NOMO-1 (cell line): ENCODE measurements around the gene CCDC106.

ENCODE experiments used
- DNase-seq, 2 experiments: peaks; one replicate each; lab custom pipeline; 2025; ENCODE audit not compliant: unreplicated experiment in 2 of 2; lab: John Stamatoyannopoulos, UW

The CCDC106 gene

DNA sequence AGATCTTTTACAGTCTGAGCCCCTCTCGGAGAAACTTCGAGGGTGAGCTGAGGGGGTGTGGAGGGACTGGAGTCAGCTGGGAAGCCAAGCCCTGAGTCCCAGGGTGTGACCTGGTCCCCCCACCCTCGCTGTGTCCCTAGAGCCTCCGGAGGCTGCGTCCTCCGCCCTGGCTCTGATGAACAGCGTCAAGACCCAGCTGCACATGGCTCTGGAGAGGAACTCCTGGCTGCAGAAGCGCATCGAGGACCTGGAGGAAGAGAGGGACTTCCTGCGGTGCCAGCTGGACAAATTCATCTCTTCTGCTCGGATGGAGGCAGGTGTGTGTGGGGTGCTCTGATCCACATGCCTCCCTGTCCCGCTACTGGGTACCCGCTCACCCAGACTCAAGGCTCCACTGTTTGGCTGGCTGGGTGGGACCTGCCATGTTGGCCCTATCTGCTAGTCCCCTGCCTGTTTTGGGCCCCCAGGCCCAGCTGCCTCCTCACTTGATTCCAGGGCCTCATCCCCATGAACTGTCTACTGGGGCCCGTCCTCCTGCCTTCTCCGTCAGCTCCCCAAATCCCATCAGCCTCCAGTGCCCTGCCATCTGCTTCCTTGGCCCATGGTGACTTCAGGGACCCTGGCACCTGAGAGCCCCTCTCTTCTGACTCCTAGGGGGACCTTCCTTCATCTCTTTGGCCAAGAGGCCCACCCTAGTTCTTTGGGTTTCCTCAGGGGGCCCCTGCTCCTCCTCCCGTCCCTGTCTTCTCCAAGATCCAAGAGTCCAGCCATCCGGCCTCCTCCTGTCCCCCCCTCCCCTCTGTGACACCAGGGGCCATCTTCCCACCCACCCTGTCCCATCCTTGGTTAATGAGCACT lies 1.5 kb downstream of the CCDC106 start:
- DNase-seq: no peak

DNA sequence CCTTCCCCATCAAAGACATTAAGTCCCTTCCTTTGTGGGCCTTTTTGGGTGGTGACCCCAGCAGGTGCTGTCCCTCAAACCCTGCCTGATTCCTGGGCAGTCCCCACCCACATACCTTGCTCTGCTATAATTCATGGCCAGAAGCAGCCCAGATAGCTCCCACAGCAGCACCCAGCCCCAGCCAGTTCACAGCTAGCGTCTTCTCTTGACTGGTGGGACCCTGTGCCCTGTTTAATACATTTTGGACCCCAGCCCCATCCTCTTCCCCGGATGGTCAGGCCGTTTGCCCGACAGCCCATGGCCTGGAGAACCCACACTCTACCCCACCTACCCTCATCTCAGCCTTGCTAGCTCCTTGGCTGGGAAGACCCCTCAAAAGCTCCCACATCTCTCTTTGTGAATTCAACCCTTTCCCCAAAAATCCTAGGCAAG lies 2.1 kb downstream of the CCDC106 start:
- no peak for DNase-seq

DNA sequence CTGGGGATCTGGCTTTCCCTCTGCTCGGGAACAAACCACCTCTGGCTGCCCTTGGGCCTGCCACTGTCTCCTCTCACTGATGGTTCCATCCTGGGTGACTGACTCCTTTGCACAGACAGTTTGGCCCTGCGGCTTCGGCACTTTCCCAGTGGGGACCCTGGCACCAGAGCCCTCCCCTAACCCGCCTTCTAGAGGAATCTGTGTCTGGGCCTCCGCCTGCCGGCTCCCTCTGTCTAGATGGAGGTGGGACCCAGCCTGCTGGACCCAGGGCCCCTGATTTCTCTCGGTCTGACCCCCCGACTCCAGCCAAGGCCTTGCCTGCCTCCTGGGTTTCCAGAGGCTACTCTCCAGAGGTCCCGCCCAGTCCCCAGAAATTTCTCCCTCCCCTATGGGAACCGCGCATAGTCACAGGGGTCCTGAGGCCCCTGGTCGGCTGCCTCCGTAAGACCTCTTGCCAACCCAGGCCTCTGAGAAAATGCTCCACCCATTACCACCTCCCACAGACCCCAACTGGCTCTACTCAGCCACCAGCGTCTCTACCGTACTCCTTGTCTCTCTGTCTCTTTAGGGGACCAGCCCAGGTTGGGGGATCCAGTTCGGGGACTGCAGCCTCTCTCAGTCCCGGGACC lies 2.7 kb downstream of the CCDC106 start:
- no peak for DNase-seq

- DNase-seq: no peak
Measured at GRCh38 chr19:55651236-55651635, 3.2 kb downstream of the CCDC106 start.

- no peak for DNase-seq
Measured at GRCh38 chr19:55652311-55653128, 4.5 kb downstream of the CCDC106 start.

DNA sequence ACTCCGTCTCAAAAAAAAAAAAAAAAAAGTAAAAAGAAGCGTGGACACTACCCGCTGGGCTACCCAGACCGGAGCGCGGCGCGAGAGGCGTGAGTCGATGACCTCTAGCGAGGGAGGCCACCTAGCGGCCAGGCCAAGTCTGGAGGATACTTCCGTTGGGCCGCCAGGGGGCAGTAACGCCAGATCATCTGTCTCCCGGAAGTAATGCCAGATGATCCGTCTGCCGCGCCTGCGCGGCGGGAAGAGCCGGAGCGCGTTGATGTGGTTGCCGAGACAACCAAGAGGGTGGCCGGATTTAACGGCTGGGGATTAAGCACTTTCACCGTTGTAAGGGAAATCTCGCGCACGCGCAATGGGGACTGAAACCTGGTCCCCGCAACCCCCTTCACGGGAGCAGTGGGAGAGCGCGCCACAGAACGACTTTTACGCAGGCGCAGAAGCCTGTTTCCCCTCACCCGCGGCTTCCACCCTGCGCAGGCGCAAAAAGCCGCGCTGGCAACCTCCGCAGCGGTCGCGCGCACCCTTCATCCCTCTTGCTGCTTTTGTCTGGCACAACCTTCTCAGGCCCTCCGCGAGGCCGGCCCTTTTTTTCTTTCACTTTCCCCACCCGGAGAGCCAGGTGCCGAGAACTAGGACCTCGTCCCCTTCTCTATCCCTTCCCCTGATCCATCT lies 5.8 kb downstream of the CCDC106 start:
- DNase-seq: peak; percentile 92 to 96

DNA sequence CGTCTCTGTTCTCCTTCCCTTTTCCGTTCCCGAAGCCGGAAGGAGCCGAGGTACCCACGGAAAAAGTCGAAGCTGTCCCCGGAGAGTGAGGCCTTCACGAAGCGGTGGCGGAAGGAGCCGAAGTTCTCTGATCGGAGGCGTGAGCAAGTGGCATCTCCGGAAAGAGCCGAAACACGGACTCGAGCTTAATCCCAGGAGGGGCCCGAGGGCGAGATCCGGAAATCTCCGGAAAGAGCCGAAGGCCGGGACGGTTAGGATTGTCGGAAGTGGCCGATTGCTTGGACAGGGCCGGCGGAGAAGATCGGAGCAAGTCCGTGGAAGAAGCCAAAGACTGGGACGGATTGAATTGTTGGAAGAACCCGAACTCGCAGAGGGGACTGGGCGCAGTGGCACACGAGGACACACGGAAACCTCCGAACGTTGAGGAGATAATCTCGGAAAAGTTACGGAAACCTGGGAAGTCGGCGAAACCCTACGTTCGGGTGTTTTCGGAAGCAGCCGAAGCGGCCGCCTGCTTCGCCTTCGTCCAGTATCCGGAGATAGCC lies 6.4 kb downstream of the CCDC106 start:
- DNase-seq: peak; percentile 99

- peak; percentile 92 to 94 for DNase-seq
Measured at GRCh38 chr19:55654868-55655647, 7.0 kb downstream of the CCDC106 start, which contains the start of gene U2AF2. Gene U2AF2 (plus strand): TSS chr19:55655035. CDS start chr19:55655105, 70 bp downstream.

- no peak for DNase-seq
Measured at GRCh38 chr19:55655648-55656040, 7.6 kb downstream of the CCDC106 start.

- DNase-seq: no peak
Measured at GRCh38 chr19:55656552-55656951, 8.5 kb downstream of the CCDC106 start.

GRCh38 chr19:55656988-55657747 lies 9.2 kb downstream of the CCDC106 start:
- DNase-seq: no peak

GRCh38 chr19:55658846-55659459 lies 10.9 kb downstream of the CCDC106 start:
- DNase-seq: no peak

- no peak for DNase-seq
Measured at GRCh38 chr19:55659822-55660221, 11.8 kb downstream of the CCDC106 start.

GRCh38 chr19:55660404-55660803 lies 12.4 kb downstream of the CCDC106 start:
- no peak for DNase-seq

DNA sequence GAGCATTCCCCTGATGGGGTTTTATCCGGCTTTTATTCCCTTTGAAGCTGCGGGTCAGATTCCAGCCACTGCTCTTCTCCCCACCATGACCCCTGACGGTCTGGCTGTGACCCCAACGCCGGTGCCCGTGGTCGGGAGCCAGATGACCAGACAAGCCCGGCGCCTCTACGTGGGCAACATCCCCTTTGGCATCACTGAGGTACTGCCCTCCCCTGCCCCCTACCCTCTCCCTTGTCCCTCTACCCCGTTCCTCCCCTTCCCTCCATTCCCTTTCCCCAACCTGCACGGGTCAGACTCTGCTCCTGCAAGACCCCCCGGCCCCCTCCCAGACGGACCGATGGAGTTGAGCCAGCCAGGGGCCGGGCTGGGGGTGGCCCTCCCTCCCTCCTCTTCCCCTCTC lies 13.0 kb downstream of the CCDC106 start:
- no peak for DNase-seq

GRCh38 chr19:55661826-55662225 lies 13.8 kb downstream of the CCDC106 start:
- DNase-seq: no peak

GRCh38 chr19:55663846-55664536 lies 16.0 kb downstream of the CCDC106 start:
- DNase-seq: no peak
